ENCODE results near the gene NECTIN4.

GRCh38 chr1:161033751-161034150, 55.6 kb downstream of the NECTIN4 start:
- TF ChIP-seq CTCF (conservative IDR thresholded peaks at IDR 0.05 in 1 of 2, IDR thresholded peaks at IDR 0.05 in 1 of 2; ENCODE audit: extremely low read depth in 1 of 2, insufficient read depth in 1 of 2, low read depth in 1 of 2, low read length in 2 of 2) = no peak
- TF ChIP-seq EZH2 (IDR thresholded peaks at IDR 0.05; ENCODE audit: borderline replicate concordance, low read length) = no peak

Measured in mammary epithelial cell (primary cell).